Thyroid gland (tissue), 4 donors: ENCODE data around the gene MAST3.

Source experiments
- POLR2A ChIP-seq, 2 donors: fragments of 450-650 bp; IDR thresholded peaks; one replicate each; pipeline ENCODE4 v1.6.1; 2017; ENCODE audit warnings: antibody characterized with exemption in 2 of 2, mild to moderate bottlenecking in 2 of 2, moderate library complexity in 1 of 2
- TF ChIP-seq, protein P1 (sequence below), 6 experiments: fragments of 200-600 bp in 3 of 6; fragments of 450-650 bp in 3 of 6; sonication (generic) in 3 of 6; IDR thresholded peaks; one replicate each; pipeline ENCODE4 v1.5.1; 2016 to 2019; ENCODE audit warnings: antibody characterized with exemption in 6 of 6, mild to moderate bottlenecking in 2 of 6, inconsistent platforms in 1 of 6, moderate library complexity in 1 of 6

DNA sequence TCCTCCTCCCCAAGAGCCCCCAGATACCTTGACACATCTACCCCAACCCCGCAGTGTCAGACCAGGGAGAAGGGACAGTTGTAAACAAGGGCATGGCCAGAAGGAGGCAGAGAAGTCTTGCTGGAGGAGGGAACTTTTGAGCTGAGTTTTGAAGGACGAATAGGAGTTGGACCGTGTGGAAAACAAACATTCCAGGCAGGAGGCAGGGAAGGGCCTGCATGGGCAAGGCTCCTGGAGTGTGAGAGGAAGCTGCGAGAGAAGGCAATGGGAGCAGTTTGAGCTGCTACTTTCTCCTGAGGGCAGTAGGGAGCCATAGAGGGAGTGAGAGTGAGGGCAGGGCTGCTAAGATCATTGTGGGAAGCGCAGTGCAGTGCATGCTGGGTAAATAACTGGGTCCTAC lies 34.1 kb upstream of the MAST3 start:
- TF ChIP-seq, protein P1, sequence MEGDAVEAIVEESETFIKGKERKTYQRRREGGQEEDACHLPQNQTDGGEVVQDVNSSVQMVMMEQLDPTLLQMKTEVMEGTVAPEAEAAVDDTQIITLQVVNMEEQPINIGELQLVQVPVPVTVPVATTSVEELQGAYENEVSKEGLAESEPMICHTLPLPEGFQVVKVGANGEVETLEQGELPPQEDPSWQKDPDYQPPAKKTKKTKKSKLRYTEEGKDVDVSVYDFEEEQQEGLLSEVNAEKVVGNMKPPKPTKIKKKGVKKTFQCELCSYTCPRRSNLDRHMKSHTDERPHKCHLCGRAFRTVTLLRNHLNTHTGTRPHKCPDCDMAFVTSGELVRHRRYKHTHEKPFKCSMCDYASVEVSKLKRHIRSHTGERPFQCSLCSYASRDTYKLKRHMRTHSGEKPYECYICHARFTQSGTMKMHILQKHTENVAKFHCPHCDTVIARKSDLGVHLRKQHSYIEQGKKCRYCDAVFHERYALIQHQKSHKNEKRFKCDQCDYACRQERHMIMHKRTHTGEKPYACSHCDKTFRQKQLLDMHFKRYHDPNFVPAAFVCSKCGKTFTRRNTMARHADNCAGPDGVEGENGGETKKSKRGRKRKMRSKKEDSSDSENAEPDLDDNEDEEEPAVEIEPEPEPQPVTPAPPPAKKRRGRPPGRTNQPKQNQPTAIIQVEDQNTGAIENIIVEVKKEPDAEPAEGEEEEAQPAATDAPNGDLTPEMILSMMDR (IDR thresholded peaks at IDR 0.05): no peak
- TF ChIP-seq POLR2A (IDR thresholded peaks at IDR 0.05): no peak
